K562 (cell line): ENCODE data around the gene YBX3. TPM values are rescaled to one million over a fixed set of nuclear protein-coding genes. Genes with fewer than 3 reads are reported as not detected.

Experiments
- EHMT2 ChIP-seq: fragments of 450-650 bp; IDR thresholded peaks from 2 replicates; pipeline ENCODE4 v1.6.1; 2018; ENCODE audit warnings: antibody characterized with exemption
- EP300 ChIP-seq: IDR thresholded peaks from 2 replicates; pipeline ENCODE4 v1.6.1; 2012; ENCODE audit warnings: low read length, improper control_type of control experiment
- MCM2 ChIP-seq: fragments of 450-650 bp; IDR thresholded peaks from 2 replicates; pipeline ENCODE4 v1.6.1; 2017; ENCODE audit warnings: low read depth, mild to moderate bottlenecking
- ZBTB1 ChIP-seq: sonication (generic); formaldehyde crosslinking; IDR thresholded peaks from 2 replicates; pipeline ENCODE4 v1.8.1; 2023; ENCODE audit warnings: missing genetic modification reagents, low read depth, mild to moderate bottlenecking, borderline replicate concordance
- ZNF175 ChIP-seq: fragments of 200-800 bp; sonication (Bioruptor generic); IDR thresholded peaks from 2 replicates; pipeline ENCODE4 v1.6.1; 2016; ENCODE audit warnings: low read depth, mild to moderate bottlenecking, missing genetic modification characterization, missing compliant biosample characterization
- ZNF239 ChIP-seq: fragments of 250-450 bp; sonication (Bioruptor Pico); IDR thresholded peaks from 2 replicates; pipeline ENCODE4 v1.4.0; 2020; ENCODE audit warnings: mild to moderate bottlenecking
- polyA plus RNA-seq, 8 experiments: library from polyadenylated mRNA; depleted of rRNA in 4 of 8; stranded (reverse) in 5 of 8; unstranded in 3 of 8; fragments of >200 nt; fragmentation: Nextera tagmentation in 2 of 8; fragmentation: Illumina TruSeq in 1 of 8; extraction: Ambion mirVana in 2 of 8; extraction: Trizol in 1 of 8; gene quantifications; 2 replicates each; pipeline versions ENCODE4 v1.2.1 to v1.2.3, GENCODE V29; 2011 to 2014; ENCODE audit warnings: inconsistent platforms in 1 of 8, missing spikeins in 1 of 8
- total RNA-seq, 7 experiments: library from RNA; depleted of rRNA in 6 of 7; stranded (reverse); fragments of >200 nt in 6 of 7; fragmentation: Illumina TruSeq in 2 of 7; extraction: Trizol in 2 of 7; gene quantifications; 2 replicates each; pipeline versions ENCODE4 v1.2.1 to v1.2.3, GENCODE V29; 2011 to 2021; ENCODE audit warnings: low replicate concordance in 1 of 7
- TF ChIP-seq, protein P1 (sequence below): fragments of 450-650 bp; IDR thresholded peaks from 2 replicates; pipeline ENCODE4 v1.6.1; 2016; ENCODE audit warnings: mild to moderate bottlenecking, moderate library complexity

YBX3 gene
- total and polyA plus RNA-seq, 9 of the 15 experiments (the other 6 are each of a cell fraction or from before 2014, with no cell fraction given), result 47.0 to 239 (median 81.5) TPM

DNA sequence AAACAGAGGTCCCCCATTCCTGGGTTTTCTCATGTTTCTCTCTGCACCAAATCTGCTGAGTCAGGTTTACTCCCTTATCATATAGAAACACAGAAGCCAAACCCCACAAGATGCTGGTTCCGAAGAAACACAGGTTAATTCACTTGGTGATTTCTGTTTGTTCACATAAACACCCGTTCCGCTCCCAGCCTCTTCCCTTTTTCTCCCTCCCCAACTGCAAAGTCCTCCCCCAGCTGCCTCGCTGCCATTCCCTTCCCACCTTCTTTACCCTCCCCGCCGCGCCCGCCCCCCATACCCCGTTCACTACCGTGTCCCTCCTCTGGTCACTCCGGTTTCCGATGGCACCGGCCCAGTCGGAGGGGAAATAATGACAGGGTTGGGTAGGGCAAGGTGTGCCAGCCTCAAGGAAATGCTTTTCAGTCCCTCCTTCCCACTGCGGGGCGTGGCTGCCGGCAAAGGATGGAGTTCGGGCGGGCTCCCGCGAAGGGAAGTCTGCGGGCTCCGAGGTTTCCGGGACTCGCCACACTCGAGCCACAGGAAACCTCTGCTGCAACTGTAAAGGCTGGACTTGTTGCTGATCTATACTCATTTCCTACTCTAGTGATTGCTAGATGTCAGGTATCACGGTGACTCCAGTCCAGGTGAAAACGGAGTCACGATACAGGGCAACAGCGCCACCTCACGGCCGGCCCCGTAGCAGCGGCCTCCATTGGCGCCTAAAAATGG lies 49.3 kb downstream of the YBX3 start, which contains the start of gene STYK1 (continued):
- TF ChIP-seq ZNF175 (CRISPR knock-in tag) (no peak), ZBTB1 (CRISPR knock-in tag) (no peak), MCM2 (no peak), EHMT2 (no peak), ZNF239 (no peak), EP300 (peak; percentile 14; the same call in 1 of the 2 replicates)
- TF ChIP-seq, protein P1, sequence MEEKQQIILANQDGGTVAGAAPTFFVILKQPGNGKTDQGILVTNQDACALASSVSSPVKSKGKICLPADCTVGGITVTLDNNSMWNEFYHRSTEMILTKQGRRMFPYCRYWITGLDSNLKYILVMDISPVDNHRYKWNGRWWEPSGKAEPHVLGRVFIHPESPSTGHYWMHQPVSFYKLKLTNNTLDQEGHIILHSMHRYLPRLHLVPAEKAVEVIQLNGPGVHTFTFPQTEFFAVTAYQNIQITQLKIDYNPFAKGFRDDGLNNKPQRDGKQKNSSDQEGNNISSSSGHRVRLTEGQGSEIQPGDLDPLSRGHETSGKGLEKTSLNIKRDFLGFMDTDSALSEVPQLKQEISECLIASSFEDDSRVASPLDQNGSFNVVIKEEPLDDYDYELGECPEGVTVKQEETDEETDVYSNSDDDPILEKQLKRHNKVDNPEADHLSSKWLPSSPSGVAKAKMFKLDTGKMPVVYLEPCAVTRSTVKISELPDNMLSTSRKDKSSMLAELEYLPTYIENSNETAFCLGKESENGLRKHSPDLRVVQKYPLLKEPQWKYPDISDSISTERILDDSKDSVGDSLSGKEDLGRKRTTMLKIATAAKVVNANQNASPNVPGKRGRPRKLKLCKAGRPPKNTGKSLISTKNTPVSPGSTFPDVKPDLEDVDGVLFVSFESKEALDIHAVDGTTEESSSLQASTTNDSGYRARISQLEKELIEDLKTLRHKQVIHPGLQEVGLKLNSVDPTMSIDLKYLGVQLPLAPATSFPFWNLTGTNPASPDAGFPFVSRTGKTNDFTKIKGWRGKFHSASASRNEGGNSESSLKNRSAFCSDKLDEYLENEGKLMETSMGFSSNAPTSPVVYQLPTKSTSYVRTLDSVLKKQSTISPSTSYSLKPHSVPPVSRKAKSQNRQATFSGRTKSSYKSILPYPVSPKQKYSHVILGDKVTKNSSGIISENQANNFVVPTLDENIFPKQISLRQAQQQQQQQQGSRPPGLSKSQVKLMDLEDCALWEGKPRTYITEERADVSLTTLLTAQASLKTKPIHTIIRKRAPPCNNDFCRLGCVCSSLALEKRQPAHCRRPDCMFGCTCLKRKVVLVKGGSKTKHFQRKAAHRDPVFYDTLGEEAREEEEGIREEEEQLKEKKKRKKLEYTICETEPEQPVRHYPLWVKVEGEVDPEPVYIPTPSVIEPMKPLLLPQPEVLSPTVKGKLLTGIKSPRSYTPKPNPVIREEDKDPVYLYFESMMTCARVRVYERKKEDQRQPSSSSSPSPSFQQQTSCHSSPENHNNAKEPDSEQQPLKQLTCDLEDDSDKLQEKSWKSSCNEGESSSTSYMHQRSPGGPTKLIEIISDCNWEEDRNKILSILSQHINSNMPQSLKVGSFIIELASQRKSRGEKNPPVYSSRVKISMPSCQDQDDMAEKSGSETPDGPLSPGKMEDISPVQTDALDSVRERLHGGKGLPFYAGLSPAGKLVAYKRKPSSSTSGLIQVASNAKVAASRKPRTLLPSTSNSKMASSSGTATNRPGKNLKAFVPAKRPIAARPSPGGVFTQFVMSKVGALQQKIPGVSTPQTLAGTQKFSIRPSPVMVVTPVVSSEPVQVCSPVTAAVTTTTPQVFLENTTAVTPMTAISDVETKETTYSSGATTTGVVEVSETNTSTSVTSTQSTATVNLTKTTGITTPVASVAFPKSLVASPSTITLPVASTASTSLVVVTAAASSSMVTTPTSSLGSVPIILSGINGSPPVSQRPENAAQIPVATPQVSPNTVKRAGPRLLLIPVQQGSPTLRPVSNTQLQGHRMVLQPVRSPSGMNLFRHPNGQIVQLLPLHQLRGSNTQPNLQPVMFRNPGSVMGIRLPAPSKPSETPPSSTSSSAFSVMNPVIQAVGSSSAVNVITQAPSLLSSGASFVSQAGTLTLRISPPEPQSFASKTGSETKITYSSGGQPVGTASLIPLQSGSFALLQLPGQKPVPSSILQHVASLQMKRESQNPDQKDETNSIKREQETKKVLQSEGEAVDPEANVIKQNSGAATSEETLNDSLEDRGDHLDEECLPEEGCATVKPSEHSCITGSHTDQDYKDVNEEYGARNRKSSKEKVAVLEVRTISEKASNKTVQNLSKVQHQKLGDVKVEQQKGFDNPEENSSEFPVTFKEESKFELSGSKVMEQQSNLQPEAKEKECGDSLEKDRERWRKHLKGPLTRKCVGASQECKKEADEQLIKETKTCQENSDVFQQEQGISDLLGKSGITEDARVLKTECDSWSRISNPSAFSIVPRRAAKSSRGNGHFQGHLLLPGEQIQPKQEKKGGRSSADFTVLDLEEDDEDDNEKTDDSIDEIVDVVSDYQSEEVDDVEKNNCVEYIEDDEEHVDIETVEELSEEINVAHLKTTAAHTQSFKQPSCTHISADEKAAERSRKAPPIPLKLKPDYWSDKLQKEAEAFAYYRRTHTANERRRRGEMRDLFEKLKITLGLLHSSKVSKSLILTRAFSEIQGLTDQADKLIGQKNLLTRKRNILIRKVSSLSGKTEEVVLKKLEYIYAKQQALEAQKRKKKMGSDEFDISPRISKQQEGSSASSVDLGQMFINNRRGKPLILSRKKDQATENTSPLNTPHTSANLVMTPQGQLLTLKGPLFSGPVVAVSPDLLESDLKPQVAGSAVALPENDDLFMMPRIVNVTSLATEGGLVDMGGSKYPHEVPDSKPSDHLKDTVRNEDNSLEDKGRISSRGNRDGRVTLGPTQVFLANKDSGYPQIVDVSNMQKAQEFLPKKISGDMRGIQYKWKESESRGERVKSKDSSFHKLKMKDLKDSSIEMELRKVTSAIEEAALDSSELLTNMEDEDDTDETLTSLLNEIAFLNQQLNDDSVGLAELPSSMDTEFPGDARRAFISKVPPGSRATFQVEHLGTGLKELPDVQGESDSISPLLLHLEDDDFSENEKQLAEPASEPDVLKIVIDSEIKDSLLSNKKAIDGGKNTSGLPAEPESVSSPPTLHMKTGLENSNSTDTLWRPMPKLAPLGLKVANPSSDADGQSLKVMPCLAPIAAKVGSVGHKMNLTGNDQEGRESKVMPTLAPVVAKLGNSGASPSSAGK, result no peak
